GM12892 (cell line): ENCODE results near the gene RASA4B.
"Not testable (repeated sequence)": the region's sequence is repeated elsewhere in the genome, so short reads cannot be mapped to it uniquely, and the experiment has no call there.

Experiments used
- POLR2A ChIP-seq: IDR thresholded peaks from 2 replicates; pipeline ENCODE4 v1.6.1; 2011; ENCODE audit warnings: low read depth, low read length, control low read depth
- TAF1 ChIP-seq: IDR thresholded peaks from 2 replicates; pipeline ENCODE4 v1.6.1; 2011; ENCODE audit warnings: low read depth, mild to moderate bottlenecking, control low read depth, low read length, borderline replicate concordance

DNA sequence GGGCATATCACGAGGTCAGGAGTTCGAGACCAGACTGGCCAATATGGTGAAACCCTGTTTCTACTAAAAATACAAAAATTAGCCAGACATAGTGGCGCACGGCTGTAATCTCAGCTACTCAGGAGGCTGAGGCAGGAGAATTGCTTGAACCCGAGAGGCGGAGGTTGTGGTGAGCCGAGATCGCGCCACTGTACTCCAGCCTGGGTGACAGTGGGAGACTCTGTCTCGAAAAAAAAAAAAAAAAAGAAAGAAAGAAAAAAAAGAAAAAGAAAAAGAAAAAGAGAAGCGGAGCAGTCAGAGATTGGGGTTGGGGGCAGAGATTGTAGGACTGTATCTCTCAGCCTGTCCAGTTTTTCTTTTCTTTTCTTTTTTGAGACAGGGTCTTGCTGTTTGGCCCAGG lies 25.2 kb upstream of the RASA4B start:
- not testable (repeated sequence) for TF ChIP-seq TAF1, POLR2A
